Activated T-helper 1 cell treated with anti-CD3 and anti-CD28 coated beads, Interleukin-2, amount 50 U/mL, for 16 hours (primary cell): Measurements from ENCODE around the gene SF1.

ENCODE experiments used
- DNase-seq, 2 donors: peaks; one replicate each; pipeline ENCODE4 v3.0.0-alpha.2; 2020; ENCODE audit warnings: low read depth in 1 of 2, low spot score in 1 of 2

The SF1 gene

DNA sequence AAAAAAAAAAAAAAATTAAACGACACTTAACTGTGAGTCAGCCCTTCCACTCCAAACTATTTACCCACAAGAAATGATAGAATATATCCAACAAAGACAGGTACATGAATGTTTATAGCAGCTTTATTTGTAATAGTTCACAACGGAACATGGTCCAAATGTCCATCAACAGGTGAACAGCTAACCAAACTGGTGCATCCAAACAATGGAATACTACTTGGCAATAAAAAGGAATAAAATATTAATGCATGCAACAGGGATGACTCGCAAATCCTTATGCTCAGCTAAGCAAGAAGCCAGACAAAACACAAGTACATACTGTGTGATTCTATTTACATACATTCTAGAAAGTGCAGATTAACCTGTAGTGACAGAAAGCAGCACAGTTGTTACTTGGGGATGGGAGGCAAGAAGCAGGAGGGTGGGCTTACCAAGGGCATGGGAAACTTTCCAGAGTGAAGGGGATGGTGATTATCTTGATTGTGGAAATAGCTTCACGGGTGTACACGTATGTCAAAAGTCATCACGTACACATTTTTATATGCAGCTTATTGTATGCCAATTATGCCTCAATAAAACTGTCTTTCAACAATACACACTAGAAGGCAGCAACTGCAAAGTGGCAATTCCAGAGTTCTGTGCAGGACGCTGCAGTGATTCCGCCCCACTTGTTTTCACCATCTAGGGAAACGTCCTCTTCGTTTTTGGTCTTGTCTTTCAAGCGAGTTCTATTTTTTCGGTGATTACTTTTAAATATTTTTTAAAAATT, 6.7 kb upstream of the SF1 start:
- no peak for DNase-seq

DNA sequence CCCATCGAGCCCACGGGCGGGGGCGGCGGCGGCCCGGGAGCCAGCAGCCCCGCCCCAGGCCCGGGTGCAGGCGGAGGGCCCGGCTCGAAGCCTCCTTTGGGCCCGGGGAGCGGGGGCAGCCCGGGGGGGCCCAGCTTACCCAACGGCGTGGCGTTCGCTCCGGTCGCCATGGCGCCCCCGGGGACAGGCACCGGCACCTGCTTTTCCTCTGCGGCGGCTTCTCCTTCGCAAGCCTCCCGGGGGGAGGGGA, 194 bp downstream of the SF1 start:
- DNase-seq, result no peak

DNA sequence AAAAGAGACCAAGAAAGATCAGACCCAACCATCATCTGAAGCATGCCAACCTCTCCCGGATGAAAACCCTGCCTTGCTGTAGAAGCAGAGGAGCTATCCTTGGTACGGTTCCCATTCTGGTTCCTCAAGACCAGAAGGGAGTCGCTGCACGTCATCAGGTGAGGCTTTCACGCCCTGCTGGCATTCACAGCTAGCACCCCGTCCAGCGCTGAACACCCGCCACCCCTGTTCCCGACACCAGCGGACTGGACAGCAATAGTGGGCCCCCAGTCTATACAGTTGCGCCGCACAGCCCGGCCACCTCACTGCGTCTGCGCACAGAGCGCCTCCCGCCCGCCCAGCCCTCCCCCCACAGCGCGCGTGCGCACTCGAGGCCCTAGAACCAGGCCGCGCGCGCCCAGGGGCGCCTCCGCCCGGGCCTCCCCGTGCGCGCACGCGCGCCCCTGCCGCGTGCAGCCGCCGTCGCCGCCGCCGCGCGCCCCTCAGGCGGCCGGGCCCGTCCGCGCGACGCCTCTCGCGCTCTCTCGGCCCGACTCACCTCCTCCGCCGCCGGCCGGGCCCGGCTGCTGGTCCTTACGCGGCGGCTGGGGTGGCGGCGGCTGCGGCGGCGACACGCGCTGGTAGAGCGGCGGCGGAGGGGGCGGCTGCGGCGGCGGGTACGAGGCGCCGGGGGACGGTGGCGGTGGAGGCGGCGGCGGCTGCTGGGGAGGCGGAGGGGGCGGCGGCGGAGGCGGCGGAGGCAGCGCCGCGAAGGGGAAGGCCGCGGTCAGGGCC, 706 bp downstream of the SF1 start:
- peak; percentile 57 to 78 for DNase-seq

DNA sequence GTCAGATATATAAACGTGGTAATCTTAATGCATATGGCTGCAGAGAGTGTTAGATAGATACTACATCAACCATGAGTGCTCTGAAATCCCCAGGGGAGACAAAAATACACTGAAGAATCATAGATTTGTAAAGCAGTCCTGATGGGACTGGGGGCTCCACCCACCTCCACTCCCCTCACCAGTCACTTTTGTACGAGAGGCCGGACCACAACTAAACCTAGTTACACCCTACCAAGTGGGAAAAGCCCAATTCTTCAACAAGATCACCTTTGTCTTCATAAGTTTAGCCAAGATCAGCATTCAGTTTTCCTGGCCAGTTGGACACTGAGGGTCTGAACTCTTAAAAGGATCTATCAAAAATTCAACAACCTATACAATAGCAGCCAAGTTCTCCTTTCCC, 1.5 kb downstream of the SF1 start:
- DNase-seq, result no peak

DNA sequence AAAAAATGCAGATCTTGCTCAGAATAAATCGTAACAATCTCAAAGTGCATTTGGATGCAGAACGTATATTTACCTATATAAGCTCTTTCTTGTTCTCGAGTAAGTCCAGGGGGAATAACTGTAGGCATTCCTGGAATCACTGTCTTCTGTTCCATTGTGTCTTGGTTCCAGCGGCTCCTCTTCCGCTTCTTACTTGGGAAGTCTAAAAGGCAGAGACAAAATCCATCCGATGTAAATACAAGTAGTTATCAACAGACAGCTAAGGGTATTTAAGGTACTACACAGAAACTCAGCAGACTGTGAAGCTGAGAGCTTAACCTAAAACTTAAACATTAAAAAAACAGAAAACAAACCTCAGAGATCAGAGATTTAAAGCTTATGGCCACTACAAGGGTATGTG, 1.9 kb downstream of the SF1 start:
- DNase-seq, result no peak

DNA sequence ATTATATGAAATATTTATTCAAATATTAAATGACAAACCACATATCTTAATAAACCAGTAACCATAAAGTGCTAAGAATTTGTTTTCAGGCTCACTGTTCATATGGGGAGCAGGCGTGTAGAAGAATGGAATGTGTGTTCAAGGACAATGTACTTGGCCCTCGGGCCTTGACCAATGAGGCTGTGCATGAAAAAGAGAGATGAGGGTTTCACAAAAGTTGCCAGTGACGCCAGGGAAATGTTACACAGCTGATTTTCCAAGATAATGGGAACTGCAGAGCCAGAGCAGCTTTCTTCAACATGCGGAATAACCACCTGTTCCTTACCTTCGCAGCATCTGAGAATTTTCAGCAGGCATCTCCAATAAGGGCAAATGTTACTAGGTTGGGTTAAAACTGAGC, 4.2 kb downstream of the SF1 start:
- no peak for DNase-seq

DNA sequence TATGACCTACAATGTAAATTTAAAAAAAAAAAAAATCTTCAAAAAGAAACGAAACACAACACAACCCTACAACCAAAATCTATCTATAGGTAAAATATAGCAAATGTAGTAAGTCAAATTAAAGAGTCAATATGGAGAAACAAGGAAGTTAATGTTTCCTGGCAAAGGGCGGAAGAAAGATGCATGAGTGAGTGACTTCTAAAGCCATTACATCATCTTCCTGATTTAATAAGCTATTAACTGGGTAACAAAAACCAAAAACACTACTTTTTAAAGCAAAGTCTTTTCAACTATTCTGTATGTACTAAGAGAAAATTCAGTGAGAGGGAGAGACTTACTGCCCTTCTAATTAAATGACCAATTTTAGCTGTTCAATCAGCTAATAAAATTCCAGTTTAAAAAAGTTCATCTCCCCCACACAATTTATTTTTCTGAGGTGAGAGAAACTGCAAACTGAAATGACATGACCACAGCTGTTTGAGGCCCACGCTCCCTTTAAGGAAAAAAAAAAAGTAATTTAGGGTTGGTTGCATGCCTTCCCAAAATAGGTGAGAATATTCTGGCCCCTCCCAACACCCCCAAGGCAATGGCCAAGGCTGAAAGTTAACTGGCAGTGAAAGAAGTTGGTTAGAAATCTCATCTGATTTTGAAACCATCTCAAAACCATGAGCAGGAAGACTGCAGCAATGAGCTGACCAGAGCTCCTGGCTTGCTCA, 5.9 kb downstream of the SF1 start:
- DNase-seq, result no peak

DNA sequence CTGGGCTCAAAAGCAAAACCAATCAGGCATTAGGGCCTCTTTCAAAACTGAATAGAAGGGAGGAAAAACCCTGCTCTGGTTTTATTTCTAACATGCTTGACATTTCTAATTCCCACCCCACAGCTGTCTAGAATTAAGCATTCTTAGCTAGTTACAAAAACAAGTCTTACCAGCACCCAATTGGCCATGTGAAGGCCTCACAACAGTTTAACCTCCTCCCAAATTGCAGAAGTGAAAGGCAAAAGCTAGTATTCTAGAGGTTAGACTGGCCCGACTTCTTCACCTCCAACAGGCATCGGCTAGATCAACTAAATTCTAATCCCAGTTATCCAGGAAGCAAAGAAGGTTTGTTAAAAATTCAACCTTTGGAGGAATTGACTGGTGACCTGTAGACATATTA, 6.5 kb downstream of the SF1 start:
- DNase-seq, result no peak

DNA sequence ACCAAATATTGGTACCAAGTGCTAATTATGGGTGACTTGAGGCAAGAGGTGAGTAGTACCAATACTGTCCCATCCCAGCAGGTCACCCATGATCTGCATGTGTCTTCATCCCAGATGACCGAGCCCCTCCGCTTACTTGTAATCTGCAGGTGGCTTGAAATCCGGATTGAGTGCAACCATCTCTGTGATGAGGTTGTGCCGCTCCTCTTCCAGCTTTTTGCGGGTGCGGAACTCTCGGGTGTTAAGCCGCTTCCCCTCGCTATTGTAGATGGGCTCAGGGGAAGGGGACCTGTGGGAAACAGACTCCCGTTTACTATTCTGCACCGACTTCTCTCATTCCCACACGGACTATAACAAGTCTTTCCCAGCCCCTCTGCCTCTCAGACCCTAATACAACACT, 8.2 kb downstream of the SF1 start:
- no peak for DNase-seq

DNA sequence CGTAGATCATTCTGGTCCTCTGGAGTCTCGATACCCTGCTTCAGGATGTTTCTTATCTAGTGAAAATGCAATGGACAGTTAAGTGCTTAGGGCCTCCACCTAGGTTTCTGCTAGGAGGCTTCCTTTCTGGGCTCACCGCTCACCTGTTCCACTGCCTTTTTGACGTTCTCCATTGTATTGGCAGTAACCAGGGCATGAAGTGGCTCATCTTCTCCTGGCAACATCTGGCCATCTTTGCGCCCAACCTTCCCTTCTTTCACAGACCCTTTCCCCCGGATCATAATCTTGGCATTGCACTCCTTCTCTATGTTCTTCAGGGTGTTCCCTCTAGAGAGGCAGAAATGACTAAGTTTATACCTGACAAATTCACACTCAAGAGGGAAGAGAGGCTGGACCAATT, 9.1 kb downstream of the SF1 start:
- no peak for DNase-seq

DNA sequence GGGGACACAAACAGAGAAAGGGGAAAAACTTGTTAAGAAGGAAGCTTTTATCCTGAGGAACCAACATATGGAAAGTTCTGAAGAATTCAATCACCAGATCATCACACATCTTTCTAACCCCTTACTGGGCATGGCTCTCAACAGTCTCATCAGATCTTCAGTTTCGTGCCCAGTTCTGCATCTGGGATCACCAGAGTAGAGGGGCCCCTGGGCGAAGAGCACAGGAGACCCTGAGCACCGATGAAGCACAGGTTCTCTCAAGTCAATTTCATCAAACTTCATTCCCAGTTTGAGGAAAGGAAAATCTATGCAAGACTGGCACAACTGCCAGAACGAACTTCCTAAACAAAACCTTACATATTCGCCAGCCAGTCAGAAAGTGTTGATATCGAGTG, 10.0 kb downstream of the SF1 start:
- no peak for DNase-seq

DNA sequence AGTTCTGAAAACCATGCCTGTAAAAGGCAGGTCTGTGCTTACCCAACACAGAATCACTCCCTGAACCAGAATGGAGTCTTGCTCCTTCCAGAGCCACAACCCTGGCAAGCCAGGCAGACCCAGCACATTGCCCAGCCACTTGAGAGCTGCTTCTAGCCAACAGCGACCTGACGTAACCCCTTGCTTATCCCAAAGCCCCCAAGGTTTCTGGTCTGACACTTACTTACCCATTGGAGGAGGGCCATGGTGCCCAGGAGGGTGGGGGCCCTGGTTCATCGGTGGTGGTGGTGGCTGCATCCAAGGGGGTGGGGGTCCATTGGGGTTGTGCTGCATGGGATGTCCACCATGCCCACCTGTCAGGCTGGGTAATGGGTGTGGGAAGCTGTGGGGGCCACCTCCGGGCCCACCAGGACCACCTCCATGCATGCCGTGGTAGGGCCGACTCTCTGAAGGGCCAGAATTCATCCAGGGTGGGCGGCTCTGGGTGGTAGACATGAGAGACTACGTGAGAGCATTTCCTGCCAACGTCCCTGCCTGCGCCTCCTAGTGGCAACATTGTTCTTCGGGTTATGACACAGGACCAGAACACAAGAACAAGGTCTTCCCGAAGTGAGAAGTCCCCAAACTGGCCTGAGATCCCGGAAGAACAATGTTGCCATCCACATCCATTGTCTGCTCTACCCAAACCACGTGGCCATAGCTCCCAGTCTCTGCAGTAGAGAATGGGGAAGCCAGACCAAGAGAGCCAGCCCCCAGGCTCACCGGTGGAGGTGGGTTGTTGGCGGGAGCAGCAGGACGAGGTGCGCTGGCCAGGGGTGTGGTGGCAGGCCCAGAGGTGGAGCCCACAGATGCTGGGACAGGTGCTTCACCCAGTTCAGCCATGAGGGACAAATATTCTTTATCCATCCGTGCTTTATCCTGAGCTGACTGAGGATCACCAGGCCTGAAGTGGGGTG, 10.7 kb downstream of the SF1 start:
- DNase-seq, result peak; percentile 66 to 74

DNA sequence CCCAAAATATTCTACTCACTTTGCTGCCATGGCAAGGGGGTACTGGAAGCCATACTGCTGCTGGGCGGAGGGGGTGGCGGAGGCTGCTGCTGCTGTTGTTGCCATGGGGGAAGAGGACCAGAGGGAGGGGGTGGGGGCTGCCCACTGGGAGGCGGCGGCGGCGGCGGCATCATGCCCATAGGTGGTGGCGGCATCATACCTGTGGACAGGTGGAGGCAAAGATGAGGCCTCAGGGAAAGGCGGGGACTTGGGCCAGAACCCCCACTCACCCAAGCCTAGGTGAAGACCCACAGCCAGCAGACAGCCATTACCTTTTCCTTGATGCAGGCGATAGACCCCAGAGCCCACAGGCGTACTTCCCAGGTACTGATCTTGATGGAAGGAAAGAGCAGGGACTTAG, 11.5 kb downstream of the SF1 start:
- DNase-seq, result no peak

DNA sequence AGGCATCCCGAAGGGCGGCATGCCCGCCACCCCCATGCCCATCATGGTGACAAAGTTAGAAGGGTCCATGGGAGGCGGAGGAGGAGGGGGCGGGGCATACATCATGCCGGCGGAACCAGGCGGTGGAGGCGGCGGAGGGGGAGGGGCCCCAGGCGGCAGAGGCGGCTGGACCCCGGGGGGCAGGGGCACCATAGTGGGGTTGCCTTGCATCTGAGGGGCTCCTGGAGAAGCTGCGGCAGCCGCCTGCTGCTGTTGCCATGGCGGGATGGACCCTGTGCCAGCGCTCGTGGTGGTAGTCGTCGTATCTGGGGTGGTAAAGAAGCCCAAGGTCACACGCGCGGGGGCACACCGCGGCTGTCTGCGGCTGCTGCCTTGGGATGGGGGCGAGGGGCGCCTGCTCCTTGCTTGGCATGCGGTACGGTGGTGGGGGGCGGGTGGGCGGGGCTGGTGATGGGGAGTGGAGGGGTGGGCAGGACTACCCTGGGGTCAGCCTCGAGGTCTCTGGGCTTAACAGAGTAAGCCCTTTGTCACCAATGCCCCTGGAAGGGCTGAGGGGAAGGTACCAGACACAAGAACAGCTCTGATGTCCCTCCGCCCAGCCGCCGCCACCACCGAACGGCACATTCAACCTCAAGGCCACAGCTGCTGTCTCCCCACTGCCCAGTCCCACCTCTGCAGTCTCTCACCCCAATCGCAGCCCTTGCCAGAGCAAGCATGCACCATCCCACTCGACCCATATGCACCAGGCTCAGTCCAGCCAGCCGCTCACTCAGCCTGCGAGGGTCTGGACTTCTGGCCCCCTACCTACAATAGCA, 12.3 kb downstream of the SF1 start:
- no peak for DNase-seq

DNA sequence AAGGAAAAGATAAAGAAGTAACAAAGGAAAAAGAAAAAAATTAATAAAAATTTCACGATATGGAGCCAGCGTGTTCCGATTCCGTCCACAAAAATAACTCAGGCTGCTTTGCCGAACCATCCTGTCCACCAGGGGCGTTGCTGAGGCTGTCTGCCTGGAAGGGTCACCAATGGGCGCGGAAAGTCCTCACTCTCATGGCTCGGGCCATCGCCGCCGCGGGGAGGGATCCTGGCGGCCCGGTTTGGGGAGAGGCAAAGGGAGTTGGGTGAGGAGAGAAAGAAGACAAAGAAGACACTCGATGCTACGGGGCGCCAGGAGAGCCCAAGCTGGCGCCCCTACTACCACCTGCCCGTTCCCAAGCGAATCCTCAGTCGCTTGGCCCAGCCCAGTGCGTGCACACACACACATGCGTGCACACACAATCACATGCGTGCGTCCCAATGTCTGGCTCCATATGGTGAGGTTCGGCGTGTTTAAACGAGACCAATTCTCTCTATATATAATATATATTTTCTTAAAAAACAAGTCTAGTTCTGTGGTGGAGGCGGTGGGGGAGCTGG, 13.0 kb downstream of the SF1 start:
- DNase-seq, result no peak

DNA sequence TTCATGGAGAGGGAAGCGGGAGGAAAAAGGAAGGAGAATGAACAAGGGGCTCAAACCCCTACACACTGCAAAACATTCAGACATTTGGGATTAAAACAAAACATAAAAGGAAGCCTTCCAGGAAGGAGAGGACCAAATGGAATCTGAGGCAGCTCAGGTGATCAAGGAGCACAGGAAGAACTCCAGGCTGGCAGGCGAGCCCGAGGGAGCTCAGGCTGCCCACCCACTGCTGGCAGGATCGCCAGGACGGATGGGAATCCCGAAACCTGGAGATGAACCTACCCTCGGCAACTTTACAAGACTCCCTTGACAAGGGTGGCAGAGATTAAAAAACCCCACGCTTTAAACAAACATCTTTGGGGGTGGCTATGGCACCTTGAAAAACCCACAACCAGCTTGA, 13.6 kb downstream of the SF1 start:
- no peak for DNase-seq

DNA sequence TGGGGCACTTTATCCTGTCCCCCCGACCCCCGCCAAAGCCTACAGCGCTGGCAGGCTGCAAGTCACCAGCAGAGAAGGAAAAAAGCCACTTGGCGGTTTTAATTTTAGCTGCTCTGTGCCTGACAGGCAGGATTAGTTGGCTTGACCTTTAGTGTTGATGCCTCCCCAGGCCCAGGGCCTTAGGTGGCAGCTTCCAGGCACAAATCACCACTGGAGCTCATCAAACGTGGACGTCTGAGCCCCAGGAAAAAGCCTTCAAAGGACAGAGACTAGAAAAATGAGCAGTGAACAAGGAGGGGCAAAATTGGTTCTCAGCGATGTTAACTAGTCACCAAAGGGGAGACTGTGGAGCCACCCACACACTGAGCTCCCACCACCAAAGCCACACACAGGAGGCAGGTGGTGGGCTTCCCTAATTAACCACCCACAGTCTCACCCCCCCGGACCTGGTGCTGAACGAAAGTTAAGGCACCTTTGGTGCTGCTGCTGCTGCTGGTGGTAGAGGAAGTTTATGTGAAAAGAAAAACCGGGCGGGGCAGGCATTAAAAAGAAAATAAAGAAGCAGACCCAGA, 14.2 kb downstream of the SF1 start:
- no peak for DNase-seq

DNA sequence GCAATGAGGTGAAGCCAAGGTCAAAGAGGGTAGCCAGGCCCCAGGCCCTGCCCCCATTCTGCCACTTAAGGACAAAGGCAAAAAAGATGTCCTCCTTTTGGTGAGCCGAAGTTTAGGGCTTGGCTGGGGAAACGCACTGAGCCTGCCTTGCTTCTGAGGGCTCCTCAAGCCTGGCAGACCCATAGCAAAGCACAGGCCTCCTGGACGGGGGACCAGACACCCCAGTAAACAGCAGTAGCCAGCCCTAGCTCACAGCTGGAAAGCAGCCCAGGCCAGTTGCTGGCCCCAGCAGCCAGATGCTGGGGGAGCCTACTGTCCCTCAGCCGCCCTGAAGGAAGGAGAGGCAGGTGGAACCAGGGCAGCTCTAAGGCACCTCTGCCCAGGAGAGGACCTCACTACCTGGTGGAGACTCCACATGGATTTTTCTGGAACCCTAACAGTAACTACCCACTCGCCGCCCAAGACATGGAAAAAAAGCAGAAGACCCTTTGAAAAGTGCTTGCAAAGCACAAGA, 14.8 kb downstream of the SF1 start:
- DNase-seq, result no peak

DNA sequence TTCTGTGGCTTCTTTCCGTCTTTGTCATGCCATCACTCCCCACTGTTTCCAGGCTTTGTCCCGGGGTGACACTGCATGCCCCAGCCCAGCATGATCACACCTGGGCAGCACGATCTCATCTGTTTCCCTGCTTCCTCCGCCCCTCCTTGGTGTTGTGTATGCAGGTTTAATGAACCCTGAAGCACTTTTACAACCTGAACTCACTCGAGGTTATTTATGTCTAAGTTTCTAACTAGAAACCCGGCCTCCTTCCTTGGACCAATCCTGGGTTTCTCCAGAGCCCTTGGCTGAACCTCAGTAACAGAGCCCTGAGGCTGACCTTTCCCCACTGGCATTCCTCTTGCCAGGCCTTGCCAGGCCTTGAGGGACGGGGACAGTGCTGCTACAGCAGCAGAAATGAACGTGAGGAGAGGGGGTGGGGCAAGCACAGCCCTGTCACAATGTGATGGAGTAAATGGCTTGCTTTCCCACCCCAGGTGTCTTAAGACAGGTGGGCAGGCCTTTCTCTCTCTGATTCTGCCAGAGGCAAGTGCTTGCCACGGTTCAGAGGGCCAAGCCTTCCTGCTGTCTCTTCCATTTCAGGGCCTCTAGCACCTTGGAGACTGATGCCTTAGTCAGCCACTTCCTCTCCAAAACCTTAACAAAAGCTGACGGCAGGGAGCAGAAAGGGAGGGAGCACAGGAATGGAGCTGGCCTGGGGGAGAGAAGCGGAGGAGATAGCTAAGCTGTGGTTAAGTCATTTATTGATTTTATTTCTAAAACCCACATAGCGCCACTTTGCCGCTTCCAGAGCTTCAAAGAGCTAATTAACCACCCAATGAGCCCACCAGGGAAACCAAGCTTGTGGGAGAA, 15.4 kb downstream of the SF1 start:
- DNase-seq, result no peak
